DND-41 (cell line): ENCODE results near the gene PIK3C2A.

Experiments
- ATAC-seq: fragments of 200-7000 bp; cut with Tn5 transposase; 3 replicates; pipeline ENCODE4 v1.9.1; 2021; ENCODE audit warnings: low read depth; ENCODE audit not compliant: insufficient read depth
- DNase-seq: peaks from one replicate; pipeline ENCODE4 v3.0.0-alpha.2; 2020
- H2AFZ ChIP-seq: 2 replicates; pipeline ENCODE4 v1.6.0; 2012; ENCODE audit warnings: low read depth, low read length
- H3K27ac ChIP-seq: 2 replicates; pipeline ENCODE4 v1.5.1; 2012; ENCODE audit warnings: low read length, inconsistent platforms
- H3K27me3 ChIP-seq: fragments of 200-600 bp; sonication (generic); 2 replicates; pipeline ENCODE4 v1.6.0; 2012; ENCODE audit warnings: low read length, mild to moderate bottlenecking, inconsistent platforms; ENCODE audit not compliant: insufficient read depth, poor library complexity
- H3K36me3 ChIP-seq: 2 replicates; pipeline ENCODE4 v1.5.1; 2012; ENCODE audit warnings: low read length, inconsistent platforms; ENCODE audit not compliant: insufficient read depth
- H3K4me1 ChIP-seq: 2 replicates; pipeline ENCODE4 v1.5.1; 2012; ENCODE audit warnings: mild to moderate bottlenecking, low read length; ENCODE audit not compliant: insufficient read depth
- H3K4me2 ChIP-seq: 2 replicates; pipeline ENCODE4 v1.6.0; 2012; ENCODE audit warnings: mild to moderate bottlenecking, moderate library complexity, low read length, inconsistent platforms; ENCODE audit not compliant: insufficient read depth
- H3K4me3 ChIP-seq, 2 experiments: fragments of 200-600 bp in 1 of 2; shearing (Covaris generic) in 1 of 2; 2 replicates each; pipeline ENCODE4 v1.5.1; 2012 to 2016; ENCODE audit warnings: inconsistent platforms in 2 of 2, low read length in 2 of 2, mild to moderate bottlenecking in 2 of 2, low read depth in 1 of 2, moderate library complexity in 1 of 2
- H3K79me2 ChIP-seq: 2 replicates; pipeline ENCODE4 v1.6.0; 2012; ENCODE audit warnings: low read length, inconsistent platforms; ENCODE audit not compliant: insufficient read depth
- H3K9ac ChIP-seq: 2 replicates; pipeline ENCODE4 v1.6.0; 2012; ENCODE audit warnings: low read depth, mild to moderate bottlenecking, inconsistent platforms, low read length, moderate library complexity
- H3K9me3 ChIP-seq: 2 replicates; pipeline ENCODE4 v1.5.1; 2012; ENCODE audit warnings: low read length, moderate library complexity, mild to moderate bottlenecking, inconsistent platforms; ENCODE audit not compliant: insufficient read depth, severe bottlenecking
- H4K20me1 ChIP-seq: 2 replicates; pipeline ENCODE4 v1.6.0; 2012; ENCODE audit warnings: low read length; ENCODE audit not compliant: insufficient read depth
- CTCF ChIP-seq: IDR thresholded peaks from 2 replicates; pipeline ENCODE4 v1.5.1; 2012; ENCODE audit warnings: borderline replicate concordance, low read length, moderate library complexity, mild to moderate bottlenecking; ENCODE audit not compliant: poor library complexity, severe bottlenecking; ENCODE audit errors: extremely low read depth
- EZH2 ChIP-seq: IDR thresholded peaks from 3 replicates; pipeline ENCODE4 v1.6.1; 2012; ENCODE audit warnings: borderline replicate concordance, low read depth, mild to moderate bottlenecking, moderate library complexity, low read length, inconsistent platforms; ENCODE audit not compliant: severe bottlenecking

The PIK3C2A gene

GRCh38 chr11:17184882-17185587 is 22.8 kb downstream of the PIK3C2A start:
- no peaks in the 10 kb centered on the region for H3K9me3 ChIP-seq
- no peaks in the 10 kb centered on the region; the same call in 1 of the 2 replicates for H3K36me3 ChIP-seq
- no peaks in the 10 kb centered on the region for H3K27me3 ChIP-seq
- no peak for TF ChIP-seq EZH2
- TF ChIP-seq CTCF: no peak
- H3K4me3 ChIP-seq: no peak overlapping the region
- ATAC-seq: no peak
- H3K9ac ChIP-seq: no peak overlapping the region
- peaks cover 9% of the 10 kb centered on the region; the same call in 1 of the 2 replicates for H4K20me1 ChIP-seq
- no peak overlapping the region for H3K27ac ChIP-seq
- no peak for DNase-seq
- peaks cover 30% of the 10 kb centered on the region for H3K79me2 ChIP-seq
- no peak overlapping the region for H3K4me2 ChIP-seq
- no peaks in the 10 kb centered on the region for H3K4me1 ChIP-seq
- H2AFZ ChIP-seq: no peak overlapping the region

GRCh38 chr11:17183836-17184235 is 23.9 kb downstream of the PIK3C2A start:
- H3K27me3 ChIP-seq: no peaks in the 10 kb centered on the region
- TF ChIP-seq CTCF (no peak), EZH2 (no peak)
- H3K9ac ChIP-seq: no peak overlapping the region
- peaks cover 26% of the 10 kb centered on the region for H3K79me2 ChIP-seq
- H3K36me3 ChIP-seq: no peaks in the 10 kb centered on the region; the same call in 1 of the 2 replicates
- H3K9me3 ChIP-seq: no peaks in the 10 kb centered on the region
- H3K27ac ChIP-seq: no peak overlapping the region
- no peak overlapping the region for H3K4me3 ChIP-seq
- DNase-seq (no peak), ATAC-seq (no peak)
- no peaks in the 10 kb centered on the region for H3K4me1 ChIP-seq
- H4K20me1 ChIP-seq: peaks cover 8% of the 10 kb centered on the region; the same call in 1 of the 2 replicates
- no peak overlapping the region for H3K4me2 ChIP-seq
- no peak overlapping the region for H2AFZ ChIP-seq

- TF ChIP-seq EZH2 (no peak), CTCF (no peak)
- DNase-seq (no peak), ATAC-seq (no peak)
- H3K9ac ChIP-seq: no peak overlapping the region
- H3K79me2 ChIP-seq: peaks cover 15% of the 10 kb centered on the region
- H3K4me3 ChIP-seq: no peak overlapping the region
- H3K4me1 ChIP-seq: no peaks in the 10 kb centered on the region
- H3K36me3 ChIP-seq: no peaks in the 10 kb centered on the region; the same call in 1 of the 2 replicates
- H3K27me3 ChIP-seq: no peaks in the 10 kb centered on the region
- no peak overlapping the region for H3K27ac ChIP-seq
- H3K4me2 ChIP-seq: no peak overlapping the region
- H2AFZ ChIP-seq: no peak overlapping the region
- H3K9me3 ChIP-seq: no peaks in the 10 kb centered on the region
- 0 out of 2 replicates have a peak, but pooled peaks cover 3% of the 10 kb centered on the region for H4K20me1 ChIP-seq
Measured at GRCh38 chr11:17179970-17180369, 27.8 kb downstream of the PIK3C2A start.
